Activated naive CD4-positive, alpha-beta T cell treated with anti-CD3 and anti-CD28 coated beads for 36 hours (primary cell): Measurements from ENCODE around the gene SMU1. TPM values are rescaled to one million over a fixed set of nuclear protein-coding genes. Genes with fewer than 3 reads are reported as not detected.

Experiments used
- CTCF ChIA-PET: fragments of 350-600 bp; sonication (Branson Sonifier 250); formaldehyde crosslinking; loops from one replicate; lab custom pipeline; 2021; ENCODE audit warnings: antibody characterized with exemption; lab: Charles Lee
- DNase-seq: peaks from one replicate; pipeline ENCODE4 v3.0.0-alpha.2; 2020
- H3K27ac Mint-ChIP-seq: one replicate; pipeline ENCODE4 v1.8.0; 2021; ENCODE audit warnings: mild to moderate bottlenecking, mixed read lengths
- H3K27me3 Mint-ChIP-seq: one replicate; pipeline ENCODE4 v1.8.0; 2021; ENCODE audit warnings: low read depth, mixed read lengths
- H3K36me3 Mint-ChIP-seq: one replicate; pipeline ENCODE4 v1.8.0; 2021; ENCODE audit warnings: low read depth, mixed read lengths
- H3K4me1 Mint-ChIP-seq: one replicate; pipeline ENCODE4 v1.8.0; 2021; ENCODE audit warnings: low read depth, mixed read lengths
- H3K4me3 Mint-ChIP-seq: one replicate; pipeline ENCODE4 v1.8.0; 2021; ENCODE audit warnings: mild to moderate bottlenecking, moderate library complexity, mixed read lengths
- H3K9me3 Mint-ChIP-seq: one replicate; pipeline ENCODE4 v1.8.0; 2021; ENCODE audit warnings: mixed read lengths
- intact Hi-C: fragments of 100-400 bp; cut with micrococcal nuclease; formaldehyde crosslinking; loops from one replicate; pipeline ENCODE4 v1.15.1; 2023
- total RNA-seq, 2 experiments: library from RNA; stranded (reverse); gene quantifications; one replicate each; pipeline ENCODE4 v1.2.3, GENCODE V29; 2021

Gene SMU1
- total RNA-seq: 10 to 100 TPM; 23.7 to 23.9 TPM

DNA sequence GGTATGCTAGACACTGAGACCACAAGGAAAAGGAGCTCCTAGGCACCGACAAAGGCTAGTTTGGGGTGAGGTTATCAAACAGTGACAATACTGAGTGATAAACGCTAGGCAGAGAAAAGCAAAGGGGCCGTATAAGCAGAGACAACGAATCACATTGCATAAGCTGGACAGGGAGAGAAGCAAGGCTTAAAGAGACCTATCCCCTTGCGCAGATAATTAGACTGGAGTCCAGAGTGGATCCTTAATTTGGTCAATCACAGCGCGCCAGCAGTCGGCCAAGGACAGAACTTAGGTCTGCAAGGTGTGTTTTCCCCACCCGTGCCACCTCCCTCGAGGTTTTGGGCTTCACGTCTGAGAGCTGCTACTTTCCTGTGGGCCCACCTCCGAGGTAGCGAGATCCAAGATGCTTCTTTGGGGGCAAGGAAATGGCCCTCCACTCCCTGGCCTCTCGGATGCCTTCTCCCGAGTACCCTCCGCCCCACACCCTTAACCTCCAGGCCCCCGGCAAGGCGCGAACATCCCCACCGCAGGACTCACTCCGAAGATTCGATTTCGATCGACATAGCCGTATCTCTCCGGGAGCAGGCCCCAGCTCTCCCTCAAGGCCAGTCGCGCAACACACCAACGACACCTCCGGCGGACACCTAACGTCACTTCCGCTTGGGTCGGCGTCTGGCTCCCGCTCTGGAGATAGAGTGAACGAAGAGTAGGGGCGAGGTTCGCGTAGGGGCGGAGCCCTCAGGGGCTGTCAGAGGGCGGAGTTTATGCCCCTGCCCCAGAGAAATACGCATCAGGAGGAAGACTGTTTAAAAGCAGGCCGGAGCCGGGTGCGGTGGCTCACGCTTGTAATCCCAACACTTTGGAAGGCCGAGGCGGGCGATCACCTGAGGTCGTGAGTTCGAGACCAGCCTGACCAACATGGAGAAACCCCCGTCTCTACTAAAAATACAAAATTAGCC is at the start of gene SMU1:
Gene SMU1, minus strand, starts transcription at position 629 of the 959 bp plus-strand sequence. Its CDS starts 66 bp downstream, at position 563.
- Mint-ChIP-seq H3K4me3 (peak within 1 kb of the TSS; percentile 96), H3K36me3 (peaks cover 18% of the 10 kb centered on the region), H3K27ac (peak within 1 kb of the TSS; percentile 97), H3K27me3 (no peaks in the 10 kb centered on the region), H3K9me3 (no peaks in the 10 kb centered on the region), H3K4me1 (peaks cover 52% of the 10 kb centered on the region)
- intact Hi-C loops: loop anchor here (1.0 to 5.0 kb wide), 14 partner anchors 26 to 524 kb away; partner anchors contain the start of genes APTX, B4GALT1, BAG1 and DNAJA1
- peak; percentile 98 for DNase-seq
- CTCF ChIA-PET: interaction anchor here (0.7 to 2.3 kb wide), 6 partner anchors 9 to 697 kb away, joined by 3 to 18 read pairs (median 4); no protein-coding TSS in a partner anchor

GRCh38 chr9:33125461-33125860 is 49.0 kb upstream of the SMU1 start:
- peaks cover 24% of the 10 kb centered on the region for H3K36me3 Mint-ChIP-seq
- CTCF ChIA-PET: interaction anchor here (0.9 kb wide), 1 partner anchor 45 kb away, joined by 4 read pairs; no protein-coding TSS in a partner anchor
- no peak overlapping the region for H3K4me3 Mint-ChIP-seq
- DNase-seq: no peak
- intact Hi-C loops: no loop called here
- peaks cover 19% of the 10 kb centered on the region for H3K4me1 Mint-ChIP-seq
- H3K27ac Mint-ChIP-seq: no peak overlapping the region
- H3K27me3 Mint-ChIP-seq: no peaks in the 10 kb centered on the region
- no peaks in the 10 kb centered on the region for H3K9me3 Mint-ChIP-seq

GRCh38 chr9:33124751-33125381 is 48.4 kb upstream of the SMU1 start:
- CTCF ChIA-PET: interaction anchor here (0.9 kb wide), 1 partner anchor 46 kb away, joined by 4 read pairs; no protein-coding TSS in a partner anchor
- no peak overlapping the region for H3K27ac Mint-ChIP-seq
- no peaks in the 10 kb centered on the region for H3K27me3 Mint-ChIP-seq
- intact Hi-C loops: no loop called here
- no peaks in the 10 kb centered on the region for H3K9me3 Mint-ChIP-seq
- no peak for DNase-seq
- no peak overlapping the region for H3K4me3 Mint-ChIP-seq
- H3K4me1 Mint-ChIP-seq: peaks cover 16% of the 10 kb centered on the region
- H3K36me3 Mint-ChIP-seq: peaks cover 23% of the 10 kb centered on the region

DNA sequence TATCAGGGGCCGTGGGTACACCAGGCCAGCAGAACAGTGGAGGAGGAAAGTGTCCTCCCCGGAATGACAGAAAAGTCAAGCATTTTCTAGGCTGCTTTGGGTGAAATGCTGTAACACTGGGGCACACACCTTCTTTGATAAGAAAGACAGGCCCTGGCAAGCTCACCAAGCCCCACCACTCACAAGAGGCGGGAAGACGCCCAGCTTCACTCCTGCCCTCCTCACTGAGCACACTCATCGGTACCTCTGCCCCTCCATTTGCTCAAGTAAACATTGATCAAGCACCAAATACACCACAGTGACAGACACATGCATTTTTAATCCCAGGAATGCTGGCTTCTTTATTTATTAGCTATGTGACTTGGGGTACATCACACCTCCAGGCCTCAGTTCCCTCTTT is 47.6 kb upstream of the SMU1 start:
- Mint-ChIP-seq H3K4me1 (peaks cover 11% of the 10 kb centered on the region), H3K9me3 (no peaks in the 10 kb centered on the region), H3K36me3 (peaks cover 20% of the 10 kb centered on the region), H3K4me3 (no peak overlapping the region), H3K27me3 (no peaks in the 10 kb centered on the region), H3K27ac (no peak overlapping the region)
- intact Hi-C loops: no loop called here
- CTCF ChIA-PET: no interaction called here
- DNase-seq: no peak

DNA sequence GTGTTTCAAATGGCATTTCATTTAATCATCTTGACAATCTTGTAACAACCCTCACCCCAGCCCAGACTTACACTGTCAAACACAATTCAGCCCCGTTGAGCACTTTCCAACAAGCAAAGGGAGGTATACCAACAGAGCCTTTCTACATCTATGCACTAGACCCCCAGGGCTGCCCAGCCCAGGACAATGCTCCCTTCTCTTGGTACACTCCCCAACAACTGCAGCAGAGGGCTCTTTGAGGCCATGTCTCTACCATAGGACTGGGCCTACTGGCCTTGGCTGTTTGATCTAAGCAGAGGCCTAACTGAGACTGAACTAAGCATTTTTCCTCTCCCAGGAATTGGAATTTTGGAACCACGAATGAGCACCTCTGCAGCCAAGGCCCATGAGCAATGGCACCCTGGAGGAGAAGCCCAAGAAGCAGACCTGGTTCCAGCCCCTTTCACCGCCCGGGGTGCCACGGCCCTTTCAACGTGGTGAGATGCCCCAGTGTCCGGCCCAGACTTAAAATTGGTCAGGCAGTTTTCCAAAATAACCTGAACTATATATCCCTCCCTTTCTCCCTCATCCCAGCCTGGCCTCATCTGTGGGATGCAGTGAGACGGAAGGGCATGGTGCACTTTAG is 47.0 kb upstream of the SMU1 start:
- CTCF ChIA-PET: no interaction called here
- Mint-ChIP-seq H3K27ac (no peak overlapping the region), H3K27me3 (no peaks in the 10 kb centered on the region), H3K4me1 (peaks cover 13% of the 10 kb centered on the region), H3K36me3 (peaks cover 20% of the 10 kb centered on the region), H3K4me3 (no peak overlapping the region), H3K9me3 (no peaks in the 10 kb centered on the region)
- intact Hi-C loops: no loop called here
- no peak for DNase-seq

- DNase-seq: no peak
- CTCF ChIA-PET: no interaction called here
- Mint-ChIP-seq H3K27me3 (no peaks in the 10 kb centered on the region), H3K9me3 (no peaks in the 10 kb centered on the region), H3K4me3 (no peak overlapping the region), H3K4me1 (peaks cover 28% of the 10 kb centered on the region), H3K36me3 (peaks cover 24% of the 10 kb centered on the region), H3K27ac (no peak overlapping the region)
- intact Hi-C loops: no loop called here
These were observed 44.1 kb upstream of the SMU1 start for GRCh38 chr9:33120620-33121019.

GRCh38 chr9:33117796-33118195 is 41.3 kb upstream of the SMU1 start:
- Mint-ChIP-seq H3K27me3 (no peaks in the 10 kb centered on the region), H3K4me1 (peaks cover 25% of the 10 kb centered on the region), H3K27ac (no peak overlapping the region), H3K4me3 (no peak overlapping the region), H3K9me3 (no peaks in the 10 kb centered on the region), H3K36me3 (peaks cover 26% of the 10 kb centered on the region)
- CTCF ChIA-PET: no interaction called here
- intact Hi-C loops: no loop called here
- no peak for DNase-seq

GRCh38 chr9:33117306-33117705 is 40.8 kb upstream of the SMU1 start:
- H3K27ac Mint-ChIP-seq: peak overlapping the region; percentile 30
- CTCF ChIA-PET: interaction anchor here (0.7 kb wide), 1 partner anchor 53 kb away, joined by 3 read pairs; no protein-coding TSS in a partner anchor
- no peaks in the 10 kb centered on the region for H3K9me3 Mint-ChIP-seq
- peaks cover 25% of the 10 kb centered on the region for H3K4me1 Mint-ChIP-seq
- no peak for DNase-seq
- no peak overlapping the region for H3K4me3 Mint-ChIP-seq
- H3K27me3 Mint-ChIP-seq: no peaks in the 10 kb centered on the region
- intact Hi-C loops: no loop called here
- peaks cover 28% of the 10 kb centered on the region for H3K36me3 Mint-ChIP-seq

DNA sequence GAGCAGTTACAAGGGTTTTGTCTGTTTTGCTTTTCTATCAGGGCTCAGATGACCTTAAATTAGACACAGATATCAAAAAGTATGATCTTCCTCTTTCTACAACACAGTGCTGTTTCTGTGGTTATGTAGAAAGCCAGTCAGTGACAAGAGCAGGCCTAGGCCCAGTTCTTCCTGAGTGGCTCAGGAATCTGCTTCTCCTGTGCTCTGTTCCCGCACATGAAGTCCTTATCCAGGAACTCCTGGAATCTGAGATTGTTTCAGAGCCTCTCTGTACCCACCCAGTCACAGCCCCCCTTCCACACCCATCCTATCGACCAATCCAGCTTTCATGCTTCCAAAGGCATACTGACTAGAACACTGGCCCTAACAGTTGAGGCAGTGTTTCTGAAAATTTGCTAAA is 40.4 kb upstream of the SMU1 start:
- Mint-ChIP-seq H3K27ac (no peak overlapping the region), H3K4me3 (no peak overlapping the region), H3K9me3 (no peaks in the 10 kb centered on the region), H3K4me1 (peaks cover 24% of the 10 kb centered on the region), H3K27me3 (no peaks in the 10 kb centered on the region), H3K36me3 (peaks cover 29% of the 10 kb centered on the region)
- DNase-seq: no peak
- CTCF ChIA-PET: interaction anchor here (0.7 kb wide), 1 partner anchor 54 kb away, joined by 3 read pairs; no protein-coding TSS in a partner anchor
- intact Hi-C loops: no loop called here

GRCh38 chr9:33114746-33115145 is 38.3 kb upstream of the SMU1 start:
- Mint-ChIP-seq H3K4me1 (peaks cover 25% of the 10 kb centered on the region), H3K36me3 (peaks cover 26% of the 10 kb centered on the region), H3K4me3 (no peak overlapping the region), H3K27ac (no peak overlapping the region), H3K9me3 (no peaks in the 10 kb centered on the region), H3K27me3 (no peaks in the 10 kb centered on the region)
- intact Hi-C loops: no loop called here
- no peak for DNase-seq
- CTCF ChIA-PET: no interaction called here

DNA sequence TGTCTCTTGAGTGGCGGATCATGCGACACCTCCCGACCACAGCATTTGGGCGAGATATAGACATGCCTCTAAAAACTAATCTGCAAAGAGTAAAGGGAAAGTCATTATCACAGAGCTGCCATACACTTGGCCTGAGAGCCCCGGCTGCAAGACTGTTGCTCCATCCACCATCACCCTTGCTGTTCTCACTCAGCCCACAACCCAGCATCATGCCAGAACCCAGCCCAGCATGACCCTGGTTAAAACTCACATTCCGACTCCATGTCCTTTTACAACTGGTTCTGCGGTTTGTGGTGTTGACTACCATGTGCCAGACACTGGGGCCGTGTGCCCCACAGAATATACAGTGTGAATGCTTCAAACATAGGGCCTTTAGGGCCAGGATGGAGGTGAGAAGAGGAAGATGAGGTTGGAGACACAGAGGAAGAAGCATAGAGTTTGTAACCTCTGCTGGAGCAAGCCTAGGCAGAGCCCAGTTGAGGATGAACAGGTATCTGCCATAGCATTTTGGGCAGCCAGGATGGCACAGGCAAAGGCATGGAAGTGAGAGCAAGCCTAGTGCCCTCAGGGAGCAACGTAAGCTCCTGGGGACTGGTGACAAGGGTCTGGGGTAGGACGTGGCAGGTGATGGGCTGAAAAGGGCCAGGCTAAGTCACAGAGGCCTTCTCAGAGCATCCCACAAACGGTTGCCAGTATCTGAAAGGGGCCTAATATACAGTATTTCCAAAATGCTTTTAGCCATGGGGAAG is 37.5 kb upstream of the SMU1 start:
- Mint-ChIP-seq H3K27ac (peak overlapping the region; percentile 43), H3K9me3 (no peaks in the 10 kb centered on the region), H3K4me1 (peaks cover 28% of the 10 kb centered on the region), H3K4me3 (no peak overlapping the region), H3K36me3 (peaks cover 22% of the 10 kb centered on the region), H3K27me3 (no peaks in the 10 kb centered on the region)
- CTCF ChIA-PET: no interaction called here
- intact Hi-C loops: no loop called here
- no peak for DNase-seq
